GM23248 (cell line): Measurements from ENCODE around the gene CLDN2.

Experiments
- EZH2 ChIP-seq: fragments of 200-600 bp; sonication (generic); IDR thresholded peaks from 2 replicates; pipeline ENCODE4 v1.6.1; 2018; ENCODE audit warnings: antibody characterized with exemption, mild to moderate bottlenecking; ENCODE audit not compliant: insufficient read depth, poor library complexity, severe bottlenecking
- EZH2phosphoT487 ChIP-seq: fragments of 200-600 bp; sonication (generic); IDR thresholded peaks from 2 replicates; pipeline ENCODE4 v1.6.1; 2018; ENCODE audit warnings: antibody characterized with exemption, moderate library complexity, mild to moderate bottlenecking, low read depth; ENCODE audit not compliant: insufficient read depth

DNA sequence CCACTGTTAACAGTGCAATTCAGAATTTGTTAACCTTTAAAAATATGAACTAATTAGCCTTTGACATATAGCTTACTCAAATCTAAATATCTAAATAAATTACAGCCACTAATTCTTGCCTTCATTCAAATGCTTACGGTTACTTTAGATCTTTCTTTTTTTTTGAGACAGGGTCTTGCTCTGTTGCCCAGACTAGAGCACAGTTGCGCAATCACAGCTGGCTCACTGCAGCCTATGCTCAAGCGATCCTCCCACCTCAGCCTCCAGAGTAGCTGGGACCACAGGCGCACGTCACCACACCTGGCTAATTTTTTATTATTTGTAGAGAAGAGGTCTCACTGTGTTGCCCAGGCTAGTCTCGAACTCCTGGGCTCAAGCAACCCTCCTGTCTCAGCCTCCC is 31.0 kb downstream of the CLDN2 start:
- TF ChIP-seq EZH2 (no peak), EZH2phosphoT487 (no peak)
